K562 (cell line): ENCODE data around the gene KIAA0319L. TPM values are rescaled to one million over a fixed set of nuclear protein-coding genes. Genes with fewer than 3 reads are reported as not detected.

Experiments used
- ATAC-seq: fragments of 200-7000 bp; cut with Tn5 transposase; 3 replicates; pipeline ENCODE4 v1.9.1; 2020; ENCODE audit warnings: moderate library complexity
- BruUV-seq: library from RNA; stranded (reverse); fragments of 400-500 nt; replicated peaks from 2 replicates; lab custom pipeline; 2021; lab: Mats Ljungman, UMichigan
- CTCF ChIA-PET: fragments of 300-600 bp; formaldehyde crosslinking; extraction: SDS; loops from one replicate; lab custom pipeline; 2021; ENCODE audit warnings: low intra/inter-chr PET ratio; lab: Yijun Ruan, JAX
- POLR2A ChIA-PET: fragments of 300-600, 350-650 bp; sonication (Branson Sonifier 250); formaldehyde crosslinking; extraction: SDS; loops from one replicate; lab custom pipeline; 2021; ENCODE audit warnings: antibody characterized with exemption, inconsistent platforms; lab: Yijun Ruan, JAX
- DNase-seq, 4 experiments: peaks; one replicate each; pipeline versions ENCODE4 v3.0.0 to v3.0.0-alpha.2; 2011 to 2018; ENCODE audit warnings: low spot score in 3 of 4, mixed read lengths in 3 of 4; ENCODE audit errors: extremely low read depth in 1 of 4
- FAIRE-seq: peaks from 2 replicates; lab custom pipeline; 2011; peaks lifted over from hg19 to GRCh38; lab: Jason Lieb, UNC
- H2AFZ ChIP-seq: 2 replicates; pipeline ENCODE4 v1.6.0; 2011; ENCODE audit warnings: low read depth, low read length, control low read depth, inconsistent platforms
- H3K27ac ChIP-seq: fragments of 200-600 bp; 3 replicates; pipeline ENCODE4 v1.8.0; 2011; ENCODE audit warnings: low read depth, mild to moderate bottlenecking, control low read depth, inconsistent platforms, low read length, moderate library complexity, mixed read lengths; ENCODE audit errors: extremely low read depth
- H3K27me3 ChIP-seq, 2 experiments: fragments of 300-600 bp in 1 of 2; 2 replicates in 1 of 2; 3 replicates in 1 of 2; pipeline versions ENCODE4 v1.6.0 to v1.8.0; 2011; ENCODE audit warnings: inconsistent platforms in 2 of 2, low read length in 2 of 2, mild to moderate bottlenecking in 1 of 2, mixed read lengths in 1 of 2, moderate library complexity in 1 of 2; ENCODE audit not compliant: control insufficient read depth in 2 of 2, insufficient read depth in 2 of 2
- H3K36me3 ChIP-seq: fragments of 300-600 bp; 3 replicates; pipeline ENCODE4 v1.8.0; 2011; ENCODE audit warnings: mild to moderate bottlenecking, low read length, inconsistent platforms; ENCODE audit not compliant: control insufficient read depth, insufficient read depth
- H3K4me1 ChIP-seq, 2 experiments: fragments of 200-600 bp in 1 of 2; replicated peaks in 1 of 2; 2 replicates in 1 of 2; 3 replicates in 1 of 2; pipeline versions ENCODE4 v1.5.1 to v1.8.0; 2011; ENCODE audit warnings: inconsistent platforms in 2 of 2, low read length in 2 of 2, mild to moderate bottlenecking in 1 of 2, mixed read lengths in 1 of 2, moderate library complexity in 1 of 2; ENCODE audit not compliant: control insufficient read depth in 2 of 2, insufficient read depth in 2 of 2
- H3K4me2 ChIP-seq: 2 replicates; pipeline ENCODE4 v1.6.1; 2011; ENCODE audit warnings: low read length, control low read depth, inconsistent platforms, mixed read lengths; ENCODE audit not compliant: insufficient read depth
- H3K4me3 ChIP-seq: fragments of 200-600 bp; sonication (generic), shearing (Covaris generic); 2 replicates; pipeline ENCODE4 v1.5.1; 2016; ENCODE audit warnings: control low read depth, inconsistent platforms
- H3K79me2 ChIP-seq: fragments of 200-600 bp; 3 replicates; pipeline ENCODE4 v1.8.0; 2011; ENCODE audit warnings: low read length, inconsistent platforms; ENCODE audit not compliant: control insufficient read depth, insufficient read depth
- H3K9ac ChIP-seq, 2 experiments: 2 replicates each; pipeline versions ENCODE4 v1.6.0 to v1.6.1; 2011; ENCODE audit warnings: low read depth in 2 of 2, low read length in 2 of 2, control low read depth in 1 of 2, inconsistent platforms in 1 of 2, mild to moderate bottlenecking in 1 of 2, mixed read lengths in 1 of 2; ENCODE audit not compliant: insufficient read depth in 1 of 2
- H3K9me1 ChIP-seq: one replicate; pipeline ENCODE4 v1.6.0; 2011; ENCODE audit warnings: inconsistent platforms, mild to moderate bottlenecking, low read length, moderate library complexity; ENCODE audit not compliant: control insufficient read depth, insufficient read depth
- H3K9me3 ChIP-seq: replicated peaks from 2 replicates; pipeline ENCODE4 v1.5.1; 2011; ENCODE audit warnings: low read depth, low read length, inconsistent platforms; ENCODE audit not compliant: control insufficient read depth, insufficient read depth
- H4K20me1 ChIP-seq: replicated peaks from 2 replicates; pipeline ENCODE4 v1.6.1; 2011; ENCODE audit warnings: low read length, inconsistent platforms, mixed read lengths; ENCODE audit not compliant: control insufficient read depth, insufficient read depth
- ARID1B ChIP-seq: fragments of 450-650 bp; IDR thresholded peaks from 2 replicates; pipeline ENCODE4 v1.6.1; 2016; ENCODE audit warnings: antibody characterized with exemption, mild to moderate bottlenecking, inconsistent platforms
- ASH1L ChIP-seq: fragments of 450-650 bp; IDR thresholded peaks from 2 replicates; pipeline ENCODE4 v1.6.1; 2018; ENCODE audit warnings: borderline replicate concordance, mild to moderate bottlenecking, low read depth; ENCODE audit not compliant: partially characterized antibody
- CTCFL ChIP-seq: IDR thresholded peaks from 2 replicates; pipeline ENCODE4 v1.6.1; 2011; ENCODE audit warnings: borderline replicate concordance, low read depth, mild to moderate bottlenecking, moderate library complexity, low read length; ENCODE audit not compliant: insufficient read depth, poor library complexity, severe bottlenecking
- FOXA3 ChIP-seq, 2 experiments: fragments of 450-650 bp in 1 of 2; sonication (generic) in 1 of 2; formaldehyde crosslinking; IDR thresholded peaks in 1 of 2; conservative IDR thresholded peaks in 1 of 2; 2 replicates each; pipeline versions ENCODE4 v1.4.0 to v1.8.0; 2020 to 2022; ENCODE audit warnings: mild to moderate bottlenecking in 2 of 2, missing genetic modification reagents in 1 of 2
- FOXP4 ChIP-seq: sonication (generic); formaldehyde crosslinking; IDR thresholded peaks from 2 replicates; pipeline ENCODE4 v1.8.0; 2022; ENCODE audit warnings: mild to moderate bottlenecking, missing genetic modification reagents, borderline replicate concordance
- HDAC1 ChIP-seq, 2 experiments: fragments of 450-650 bp; IDR thresholded peaks; 2 replicates each; pipeline ENCODE4 v1.6.1; 2016 to 2017; ENCODE audit warnings: inconsistent platforms in 1 of 2, mild to moderate bottlenecking in 1 of 2, moderate library complexity in 1 of 2
- RHOXF2B ChIP-seq: fragments of 250-450 bp; sonication (Bioruptor Pico); conservative IDR thresholded peaks from 2 replicates; pipeline ENCODE4 v1.5.1; 2021
- STAT5B ChIP-seq: fragments of 250-450 bp; sonication (Bioruptor Pico); IDR thresholded peaks from 2 replicates; pipeline ENCODE4 v1.8.0; 2021; ENCODE audit warnings: mild to moderate bottlenecking, inconsistent platforms
- U2AF2 ChIP-seq: fragments of 200-400 bp; formaldehyde crosslinking; optimal IDR thresholded peaks from 2 replicates; pipeline ENCODE3; 2017; ENCODE audit warnings: low read depth, mild to moderate bottlenecking, low read length
- ZNF518B ChIP-seq: fragments of 250-450 bp; sonication (Bioruptor Pico); IDR thresholded peaks from 2 replicates; pipeline ENCODE4 v1.5.0; 2021; ENCODE audit warnings: mild to moderate bottlenecking, moderate library complexity
- ZNF75A ChIP-seq: fragments of 450-650 bp; formaldehyde crosslinking; IDR thresholded peaks from 2 replicates; pipeline ENCODE4 v1.4.0; 2020; ENCODE audit warnings: mild to moderate bottlenecking
- WGBS: fragments of 100-300 bp; shearing (Covaris generic); methylation state at CpG from one replicate; pipeline ENCODE4 v1.1.6; 2016; ENCODE audit warnings: low coverage, mixed read lengths; ENCODE audit not compliant: insufficient coverage; ENCODE audit errors: missing lambda C conversion rate; 5-methylcytosine and 5-hydroxymethylcytosine counted together
- in situ Hi-C: fragments of 300-500 bp; cut with MboI; formaldehyde crosslinking; loops from 4 replicates; pipeline ENCODE4 v1.15.0; 2018; ENCODE audit warnings: inconsistent platforms, mixed read lengths
- intact Hi-C: fragments of 100-400 bp; cut with micrococcal nuclease; formaldehyde crosslinking; loops from 2 replicates; pipeline ENCODE4 v1.14.2; 2022
- polyA plus RNA-seq, 8 experiments: library from polyadenylated mRNA; depleted of rRNA in 4 of 8; stranded (reverse) in 5 of 8; unstranded in 3 of 8; fragments of >200 nt; fragmentation: Nextera tagmentation in 2 of 8; fragmentation: Illumina TruSeq in 1 of 8; extraction: Ambion mirVana in 2 of 8; extraction: Trizol in 1 of 8; gene quantifications; 2 replicates each; pipeline versions ENCODE4 v1.2.1 to v1.2.3, GENCODE V29; 2011 to 2014; ENCODE audit warnings: inconsistent platforms in 1 of 8, missing spikeins in 1 of 8
- total RNA-seq, 7 experiments: library from RNA; depleted of rRNA in 6 of 7; stranded (reverse); fragments of >200 nt in 6 of 7; fragmentation: Illumina TruSeq in 2 of 7; extraction: Trizol in 2 of 7; gene quantifications; 2 replicates each; pipeline versions ENCODE4 v1.2.1 to v1.2.3, GENCODE V29; 2011 to 2021; ENCODE audit warnings: low replicate concordance in 1 of 7

KIAA0319L gene
- total and polyA plus RNA-seq, 9 of the 15 experiments (the other 6 are each of a cell fraction or from before 2014, with no cell fraction given): 2.4 to 51.7 (median 27.4) TPM

GRCh38 chr1:35434703-35435102 lies 122.5 kb downstream of the KIAA0319L start:
- H3K9me3 ChIP-seq: no peaks in the 10 kb centered on the region
- intact Hi-C loops: loop anchor here (10.0 kb wide), 1 partner anchor 570 kb away; no protein-coding TSS in a partner anchor
- FAIRE-seq: no peak
- TF ChIP-seq ZNF518B (CRISPR knock-in tag) (no peak), U2AF2 (no peak), FOXP4 (CRISPR knock-in tag) (no peak), ARID1B (no peak), HDAC1 (IDR thresholded peaks at IDR 0.05) (no peak), ASH1L (no peak), CTCFL (no peak), STAT5B (CRISPR knock-in tag) (no peak), FOXA3 (CRISPR knock-in tag; conservative IDR thresholded peaks at IDR 0.05 in 1 of 2, IDR thresholded peaks at IDR 0.05 in 1 of 2) (no peak), ZNF75A (no peak), RHOXF2B (CRISPR knock-in tag) (no peak)

More at GRCh38 chr1:35434703-35435102, 122.5 kb downstream of the KIAA0319L start:
- Histone ChIP-seq H3K9ac (no peak overlapping the region), H3K27me3 (no peaks in the 10 kb centered on the region), H4K20me1 (no peaks in the 10 kb centered on the region), H3K79me2 (no peaks in the 10 kb centered on the region), H2AFZ (no peak overlapping the region), H3K4me3 (no peak overlapping the region), H3K27ac (no peak overlapping the region), H3K36me3 (peaks cover 42% of the 10 kb centered on the region; the same call in 2 of the 3 replicates), H3K4me1 (peaks cover 9 to 10% of the 10 kb centered on the region in 2 experiments; a peak in 4 of 5 replicates), H3K4me2 (no peak overlapping the region), H3K9me1 (no peaks in the 10 kb centered on the region)
- no peak for ATAC-seq
- in situ Hi-C loops: no loop called here
- no TSS peak for BruUV-seq
- no peak for DNase-seq
- WGBS: 80% methylated on average over 12 of the region's 12 CpGs
- ChIA-PET POLR2A (interaction anchor here (0.6 to 0.9 kb wide), 3 partner anchors 11 to 575 kb away, joined by 3 to 4 read pairs (median 3); partner anchors contain the start of genes SFPQ and SMIM12), CTCF (no interaction called here)
